Heart left ventricle (tissue), 16 donors: Measurements from ENCODE around the gene ARHGAP36. TPM values are rescaled to one million over a fixed set of nuclear protein-coding genes. Genes with fewer than 3 reads are reported as not detected.

Experiments used
- ATAC-seq, 4 donors: fragments of 200-7000 bp; cut with Tn5 transposase; one replicate each; pipeline ENCODE4 v1.9.1; 2020 to 2022; ENCODE audit warnings: moderate library complexity in 4 of 4, mild to moderate bottlenecking in 3 of 4, moderate number of reproducible peaks in 1 of 4
- DNase-seq, 5 donors: peaks; one replicate each; pipeline ENCODE4 v3.0.0-alpha.2; 2020
- H3K27ac ChIP-seq, 12 donors: fragments of 200-600 bp; sonication (generic) in 4 of 12; one replicate each; pipeline versions ENCODE4 v1.5.0 to v1.8.0; 2016 to 2022; ENCODE audit warnings: mild to moderate bottlenecking in 2 of 12
- H3K27me3 ChIP-seq, 9 donors: fragments of 200-600 bp; sonication (generic) in 2 of 9; one replicate each; pipeline versions ENCODE4 v1.5.1 to v1.8.0; 2016 to 2022; ENCODE audit warnings: mild to moderate bottlenecking in 3 of 9
- H3K36me3 ChIP-seq, 9 donors: fragments of 200-600 bp; sonication (generic) in 2 of 9; one replicate each; pipeline versions ENCODE4 v1.5.0 to v1.8.0; 2018 to 2022; ENCODE audit warnings: mild to moderate bottlenecking in 2 of 9
- H3K4me1 ChIP-seq, 12 donors: fragments of 200-600 bp; sonication (generic) in 4 of 12; one replicate each; pipeline versions ENCODE4 v1.5.0 to v1.8.0; 2016 to 2022; ENCODE audit warnings: mild to moderate bottlenecking in 3 of 12
- H3K4me3 ChIP-seq, 12 donors: fragments of 200-600 bp; sonication (generic) in 4 of 12; one replicate each; pipeline versions ENCODE4 v1.5.0 to v1.8.0; 2017 to 2022; ENCODE audit warnings: mild to moderate bottlenecking in 9 of 12, moderate library complexity in 4 of 12
- H3K9me3 ChIP-seq, 12 donors: fragments of 200-600 bp; sonication (generic) in 4 of 12; one replicate each; pipeline versions ENCODE4 v1.5.0 to v1.8.0; 2016 to 2022; ENCODE audit warnings: mild to moderate bottlenecking in 1 of 12
- POLR2A ChIP-seq, 2 donors: fragments of 450-650 bp; IDR thresholded peaks; one replicate each; pipeline ENCODE4 v1.6.1; 2017; ENCODE audit warnings: antibody characterized with exemption in 2 of 2, mild to moderate bottlenecking in 2 of 2, moderate library complexity in 2 of 2
- WGBS, 4 donors: extraction: QIAGEN DNeasy Blood & Tissue Kit in 2 of 4; methylation state at CpG; one replicate each; pipeline versions ENCODE4 v1.1.5 to v1.1.7; 2013 to 2018; 5-methylcytosine and 5-hydroxymethylcytosine counted together
- intact Hi-C, 10 donors: fragments of 100-400 bp; cut with DNase I; formaldehyde crosslinking; loops; one replicate each; pipeline versions ENCODE4 v1.11.1 to v1.14.2; 2022
- polyA plus RNA-seq, 2 donors: library from polyadenylated mRNA; stranded (reverse); fragments of 200-250 nt; gene quantifications; one replicate each; pipeline ENCODE4 v1.2.3, GENCODE V29; 2013
- total RNA-seq, 9 donors: library from RNA; depleted of rRNA in 2 of 9; stranded (reverse); fragments of >200 nt in 2 of 9; fragmentation: NEBNext Ultra II Directional in 3 of 9; extraction: Animal tissue kit (Norgen Biotek cat#: 25700) in 3 of 9; gene quantifications; one replicate each; pipeline versions ENCODE4 v1.1.0 to v1.2.4, GENCODE V29; 2016 to 2023
- TF ChIP-seq, protein P1 (sequence below), 12 donors: fragments of 200-600 bp; sonication (generic) in 4 of 12; IDR thresholded peaks; one replicate each; pipeline versions ENCODE4 v1.5.0 to v1.8.0; 2018 to 2022; ENCODE audit warnings: antibody characterized with exemption in 12 of 12, mild to moderate bottlenecking in 5 of 12
- donor health status: ischemic (EF 13 %, LVEDD 7.1; RV severe dilation, severe dysfunction).
- donor health status: healthy with polysubstance abuse.
- donor health status: DM: no; HTN: yes; CAD: no.
- donor health status: DM: no; HTN: no; CAD: no.
- donor health status: ischemic (EF 25% LVEDD 6.9; RV normal size, moderate dysfunction).
- donor health status: ischemic (EF 25% LVEDD 5.7; RV mildly dilated, moderate dysfunction).
- donor health status: healthy.
- donor health status: DM: yes; HTN: yes; CAD: no.
- donor health status: ischemic (EF 35%, LVEDD 5.7; RV mildly dilated, moderate dysfunction).
- donor health status: nonischemic (EF 11% LVEDD 7.7; RV severe dilation, severe dysfunction).
- donor health status: DM: yes; HTN: yes; CAD: no.
- donor health status: PGD.
- donor health status: ischemic (EF 29% LVEDD 5.4; RV normal size, mild dysfunction).
- donor health status: nonischemic (EF 23%, LVEDD 6.1; RV moderate dilation, normal function).

Gene ARHGAP36
- total and polyA plus RNA-seq, 11 donors: not detected

GRCh38 chrX:131136776-131137175 lies 78.6 kb downstream of the ARHGAP36 start:
- WGBS, 4 donors: 91 to 96% (median 93%) methylated on average over 27 of the region's 27 CpGs
- intact Hi-C loops: no loop called here
- ATAC-seq: no peak

GRCh38 chrX:131139072-131139471 lies 80.9 kb downstream of the ARHGAP36 start:
- intact Hi-C loops: no loop called here
- no peak overlapping the region for H3K4me3 ChIP-seq
- 75 to 90% (median 88%) methylated on average over 2 of the region's 2 CpGs for WGBS, 4 donors
- H3K4me1 ChIP-seq: no peaks in the 10 kb centered on the region
- no peak for TF ChIP-seq POLR2A (IDR thresholded peaks at IDR 0.05)
- TF ChIP-seq, protein P1, sequence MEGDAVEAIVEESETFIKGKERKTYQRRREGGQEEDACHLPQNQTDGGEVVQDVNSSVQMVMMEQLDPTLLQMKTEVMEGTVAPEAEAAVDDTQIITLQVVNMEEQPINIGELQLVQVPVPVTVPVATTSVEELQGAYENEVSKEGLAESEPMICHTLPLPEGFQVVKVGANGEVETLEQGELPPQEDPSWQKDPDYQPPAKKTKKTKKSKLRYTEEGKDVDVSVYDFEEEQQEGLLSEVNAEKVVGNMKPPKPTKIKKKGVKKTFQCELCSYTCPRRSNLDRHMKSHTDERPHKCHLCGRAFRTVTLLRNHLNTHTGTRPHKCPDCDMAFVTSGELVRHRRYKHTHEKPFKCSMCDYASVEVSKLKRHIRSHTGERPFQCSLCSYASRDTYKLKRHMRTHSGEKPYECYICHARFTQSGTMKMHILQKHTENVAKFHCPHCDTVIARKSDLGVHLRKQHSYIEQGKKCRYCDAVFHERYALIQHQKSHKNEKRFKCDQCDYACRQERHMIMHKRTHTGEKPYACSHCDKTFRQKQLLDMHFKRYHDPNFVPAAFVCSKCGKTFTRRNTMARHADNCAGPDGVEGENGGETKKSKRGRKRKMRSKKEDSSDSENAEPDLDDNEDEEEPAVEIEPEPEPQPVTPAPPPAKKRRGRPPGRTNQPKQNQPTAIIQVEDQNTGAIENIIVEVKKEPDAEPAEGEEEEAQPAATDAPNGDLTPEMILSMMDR (IDR thresholded peaks at IDR 0.05): no peak
- no peaks in the 10 kb centered on the region for H3K27me3 ChIP-seq
- H3K27ac ChIP-seq: no peak overlapping the region
- peaks cover 0 to 4% (median 0%) of the 10 kb centered on the region in 12 donors for H3K9me3 ChIP-seq
- no peaks in the 10 kb centered on the region for H3K36me3 ChIP-seq
- ATAC-seq (no peak), DNase-seq (no peak)

More at GRCh38 chrX:131136776-131137175, 78.6 kb downstream of the ARHGAP36 start:
- no peak overlapping the region for H3K27ac ChIP-seq
- H3K9me3 ChIP-seq: peaks cover 0 to 4% (median 0%) of the 10 kb centered on the region in 12 donors
- H3K4me1 ChIP-seq: no peaks in the 10 kb centered on the region
- TF ChIP-seq, protein P1 (IDR thresholded peaks at IDR 0.05): no peak
- no peak for TF ChIP-seq POLR2A (IDR thresholded peaks at IDR 0.05)
- H3K36me3 ChIP-seq: no peaks in the 10 kb centered on the region
- no peak for DNase-seq
- H3K4me3 ChIP-seq: no peak overlapping the region
- H3K27me3 ChIP-seq: no peaks in the 10 kb centered on the region

Other genes starting within 250 kb of the ARHGAP36 start
- gene ENOX2, start 155.1 kb upstream of the ARHGAP36 start, total RNA-seq: 10 to 100 TPM; 14.0 to 23.0 (median 17.6) TPM
- 10 to 100 TPM in 1 of 2 donors, 1 to 10 TPM in 1; 3.0 to 11.2 TPM for gene ENOX2, start 155.1 kb upstream of the ARHGAP36 start, polyA plus RNA-seq
- 1 to 10 TPM; 1.1 to 8.4 (median 3.1) TPM for gene IGSF1, start 231.0 kb downstream of the ARHGAP36 start, total RNA-seq
- gene IGSF1, start 231.0 kb downstream of the ARHGAP36 start, polyA plus RNA-seq: under 1 TPM; 0.12 to 0.65 TPM